Activated gamma-delta T cell treated with anti-CD3 and anti-CD28 coated beads, Interleukin-2, amount 50 U/mL, for 16 hours (primary cell): ENCODE measurements around the gene TRAP1.

ENCODE experiments used
- DNase-seq: peaks from one replicate; pipeline ENCODE4 v3.0.0-alpha.2; 2020; ENCODE audit warnings: low read depth

Gene TRAP1

DNA sequence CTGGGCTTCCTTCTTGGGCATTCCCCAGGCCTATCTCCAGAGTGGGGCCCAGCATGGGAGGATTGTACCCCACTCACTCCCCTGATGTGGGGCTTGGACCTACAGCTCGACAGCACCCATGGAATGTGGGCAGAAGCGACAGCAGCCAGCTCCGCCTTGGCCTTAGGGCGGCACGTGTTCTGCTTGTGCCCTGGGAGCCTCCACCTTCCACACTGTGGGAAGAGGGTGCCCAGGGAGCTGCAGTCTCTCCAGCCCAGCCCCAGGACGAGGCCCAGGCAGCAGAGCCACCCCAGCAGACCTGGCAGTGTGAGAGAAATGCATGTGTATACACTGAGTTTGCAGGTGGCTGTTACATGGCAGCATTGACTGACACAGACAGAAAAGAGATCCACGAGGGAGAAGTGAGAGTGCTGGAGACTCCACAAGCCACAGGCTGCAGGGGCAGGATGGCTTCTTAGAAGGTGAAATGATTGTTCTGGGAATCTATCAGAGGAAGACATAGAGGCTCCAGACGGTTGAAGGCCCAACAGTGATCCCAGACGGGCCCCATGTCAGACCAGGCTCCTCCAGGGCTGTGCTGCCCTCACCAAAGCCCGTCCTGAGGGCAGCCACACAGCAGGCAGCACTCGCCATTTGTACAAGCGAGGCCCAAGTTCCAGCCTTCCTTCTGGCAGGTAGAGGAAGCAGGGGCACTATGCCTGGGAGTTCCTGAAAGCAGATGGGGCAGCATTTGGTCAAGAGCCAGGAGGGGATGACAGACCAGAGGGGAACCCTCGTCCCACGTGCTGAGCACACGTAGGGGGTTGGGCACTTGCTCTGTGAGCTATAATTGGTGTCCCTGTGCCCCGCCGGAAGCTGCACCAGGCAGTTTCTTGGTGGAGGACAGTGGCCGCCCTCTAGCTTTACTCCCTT is 65.6 kb downstream of the TRAP1 start:
- no peak for DNase-seq

DNA sequence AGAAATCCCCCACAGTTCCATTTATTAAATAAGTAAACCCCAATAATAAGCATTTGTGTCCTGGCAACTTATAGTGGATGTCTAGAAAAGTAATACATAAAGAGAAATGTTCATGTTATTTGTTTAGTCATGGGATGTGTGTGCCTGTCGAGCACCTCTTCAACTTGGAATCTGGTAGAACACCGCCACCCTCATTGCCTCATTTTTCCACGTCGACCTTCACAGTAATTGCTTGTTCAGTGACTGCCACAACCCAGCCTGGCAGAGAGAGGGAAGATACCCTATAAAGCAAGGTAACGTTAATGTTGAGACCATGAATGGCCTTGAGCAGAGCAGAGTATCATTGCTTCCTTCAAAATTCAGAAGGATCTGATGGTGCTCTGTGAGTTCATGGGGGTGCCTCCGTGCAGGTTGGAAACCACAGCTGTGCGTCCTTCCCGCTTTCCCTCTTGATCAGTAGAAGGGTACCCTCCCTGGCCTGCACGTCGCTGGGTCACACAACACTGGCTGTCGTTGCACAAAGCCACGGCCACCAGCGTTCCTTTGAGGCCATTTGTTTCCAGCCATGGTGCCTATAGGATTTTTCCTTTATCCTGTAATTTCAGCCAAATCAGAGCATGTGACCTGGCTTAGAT is 66.6 kb downstream of the TRAP1 start:
- no peak for DNase-seq

DNA sequence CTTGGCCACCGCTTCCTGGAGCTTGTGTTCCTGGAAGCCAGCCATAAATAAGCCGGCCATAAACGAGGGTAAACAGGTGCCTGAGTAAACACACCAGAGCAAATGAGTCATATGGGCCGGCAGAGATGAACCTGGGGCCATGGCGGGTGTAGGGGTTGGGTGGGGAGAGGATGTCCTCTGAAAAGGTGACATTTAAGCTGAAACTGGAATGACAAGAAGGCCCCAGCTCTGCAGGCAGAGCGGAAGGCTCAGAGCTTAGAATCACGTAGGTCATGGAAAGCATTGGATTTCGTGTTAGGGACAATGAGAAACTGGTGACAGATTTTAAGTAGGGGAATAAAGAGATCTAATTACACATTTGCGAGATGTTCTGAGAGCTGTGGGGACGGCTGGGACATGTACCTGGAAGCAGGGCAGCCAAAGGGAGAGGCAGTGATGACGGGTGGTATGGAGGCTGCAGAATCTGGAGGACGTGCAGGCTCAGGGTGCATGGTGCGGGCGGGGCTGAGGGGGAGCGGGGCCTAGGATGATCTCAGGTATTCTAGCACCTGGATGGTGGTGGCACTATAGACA is 70.9 kb downstream of the TRAP1 start:
- DNase-seq = no peak

DNA sequence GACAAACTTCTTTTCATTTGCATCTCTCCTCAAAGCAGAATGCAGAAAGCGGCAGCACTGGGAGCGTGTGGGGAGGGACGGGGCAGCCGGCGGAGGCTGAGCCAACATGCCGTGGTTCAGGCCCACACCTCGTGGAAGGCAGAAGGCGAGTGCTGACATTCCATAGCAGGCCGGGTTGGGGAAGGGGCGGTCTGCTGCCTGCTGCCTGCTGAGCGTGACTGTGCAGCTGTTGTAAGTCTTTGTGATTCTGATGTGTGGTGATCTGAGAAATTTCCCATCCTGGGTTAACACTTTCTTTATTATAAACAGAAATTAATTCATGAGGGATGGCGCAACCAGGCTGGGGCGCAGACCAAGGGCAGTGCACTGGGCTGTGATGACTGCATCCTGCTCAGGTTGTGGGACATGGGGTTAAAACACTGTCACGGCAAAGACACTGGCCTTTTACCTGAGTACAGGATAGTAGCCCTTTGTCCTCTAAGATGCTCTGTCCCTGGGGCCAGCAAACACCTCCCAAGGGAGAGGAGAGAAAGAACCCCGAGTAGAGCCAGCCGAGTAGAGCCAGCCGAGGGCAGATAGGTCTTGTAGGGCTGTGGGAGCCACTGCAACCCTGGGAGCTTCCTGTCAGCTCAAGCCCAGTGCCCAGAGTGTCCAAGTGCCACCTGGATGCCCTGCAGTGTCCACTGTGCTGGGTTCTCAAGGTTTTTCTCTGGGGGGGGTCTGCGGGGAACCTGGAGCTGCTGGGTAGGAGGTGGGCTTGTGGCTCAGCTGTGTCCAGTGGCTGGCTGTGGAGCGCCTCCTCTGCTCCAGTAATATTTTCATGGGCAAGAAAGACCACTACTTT is 71.6 kb downstream of the TRAP1 start:
- no peak for DNase-seq

DNA sequence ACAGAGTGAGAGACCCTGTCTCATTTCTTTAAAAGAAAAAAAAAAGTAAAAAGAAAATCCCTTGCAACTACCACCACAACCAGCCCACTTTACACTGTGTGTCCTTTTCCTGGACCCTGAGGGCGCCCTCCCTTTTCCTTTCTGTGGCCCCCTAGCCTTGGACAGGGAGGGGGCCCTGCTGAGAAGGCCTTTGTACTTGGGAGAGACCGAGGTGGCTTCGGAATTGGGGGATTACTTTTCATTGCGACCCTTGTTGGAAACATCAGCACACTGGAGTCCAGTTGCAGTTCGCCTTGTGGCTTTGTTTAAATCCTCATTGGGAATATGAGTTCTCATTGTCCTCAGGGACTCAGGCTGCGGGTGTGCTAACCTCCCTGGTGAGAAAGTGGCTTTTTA is 72.2 kb downstream of the TRAP1 start:
- no peak for DNase-seq

DNA sequence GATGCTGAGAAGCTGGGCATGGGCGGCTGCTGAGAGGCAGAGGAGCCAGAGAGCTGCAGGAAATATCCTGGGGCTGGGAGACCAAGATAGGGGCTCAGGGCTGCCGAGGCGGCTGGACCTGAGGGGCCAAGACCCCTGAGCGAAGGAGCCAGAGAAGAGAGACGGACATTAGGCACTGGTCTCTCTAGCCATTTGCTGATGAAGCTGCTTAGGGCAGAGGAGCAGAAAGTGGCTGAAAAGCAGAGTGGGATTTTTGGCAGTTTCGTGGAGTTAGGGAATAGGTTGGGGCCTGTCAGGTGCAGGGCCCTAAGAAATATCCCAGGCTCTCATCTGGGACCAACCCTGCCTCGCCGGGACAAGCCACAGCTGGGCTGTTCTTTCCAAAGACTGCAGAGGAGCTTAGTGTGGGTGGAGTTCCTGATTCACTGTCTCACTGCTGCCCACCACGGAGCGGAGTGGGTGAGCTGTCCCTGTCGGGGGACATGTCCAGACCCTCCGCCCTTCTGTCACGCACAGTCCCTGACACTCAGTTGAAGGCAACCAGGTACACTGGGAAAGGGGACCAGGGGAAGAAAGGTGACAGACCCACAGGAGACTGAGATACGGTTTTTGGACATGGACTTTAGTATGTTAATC is 74.1 kb downstream of the TRAP1 start:
- DNase-seq = no peak

DNA sequence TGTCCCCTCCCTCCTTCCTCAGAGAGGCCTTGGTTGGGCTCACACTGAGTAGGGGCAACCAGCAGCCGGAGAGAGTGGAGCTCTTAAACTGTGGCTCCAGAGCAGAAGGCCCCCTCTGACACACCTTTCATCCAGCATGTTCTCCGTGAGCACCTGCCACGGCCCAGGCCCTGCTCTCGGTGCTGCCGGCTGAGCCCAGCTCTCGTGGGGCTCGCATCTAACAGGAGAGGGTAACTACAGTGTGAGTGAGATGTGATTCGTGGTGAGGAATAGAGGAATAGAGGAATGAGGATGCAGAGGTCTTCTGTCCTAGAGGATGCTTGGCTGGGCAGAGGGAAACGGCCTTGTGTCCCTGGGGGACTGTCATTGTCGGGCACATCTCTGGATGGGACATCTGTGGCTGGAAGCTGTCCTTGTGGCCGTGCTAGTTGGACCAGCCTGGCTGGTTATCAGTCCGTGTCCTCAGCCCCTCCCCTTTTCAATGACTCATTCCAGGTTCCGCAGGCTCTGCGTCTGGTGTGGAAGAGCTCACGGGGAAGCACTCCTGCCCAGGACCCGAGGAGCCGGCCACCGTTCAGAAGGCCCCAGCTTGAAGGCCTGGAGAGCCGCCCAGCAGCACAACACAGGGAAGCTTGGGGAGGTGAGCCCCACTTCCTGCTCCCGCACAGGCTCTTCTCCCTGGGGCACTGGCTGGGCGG is 74.8 kb downstream of the TRAP1 start:
- no peak for DNase-seq

DNA sequence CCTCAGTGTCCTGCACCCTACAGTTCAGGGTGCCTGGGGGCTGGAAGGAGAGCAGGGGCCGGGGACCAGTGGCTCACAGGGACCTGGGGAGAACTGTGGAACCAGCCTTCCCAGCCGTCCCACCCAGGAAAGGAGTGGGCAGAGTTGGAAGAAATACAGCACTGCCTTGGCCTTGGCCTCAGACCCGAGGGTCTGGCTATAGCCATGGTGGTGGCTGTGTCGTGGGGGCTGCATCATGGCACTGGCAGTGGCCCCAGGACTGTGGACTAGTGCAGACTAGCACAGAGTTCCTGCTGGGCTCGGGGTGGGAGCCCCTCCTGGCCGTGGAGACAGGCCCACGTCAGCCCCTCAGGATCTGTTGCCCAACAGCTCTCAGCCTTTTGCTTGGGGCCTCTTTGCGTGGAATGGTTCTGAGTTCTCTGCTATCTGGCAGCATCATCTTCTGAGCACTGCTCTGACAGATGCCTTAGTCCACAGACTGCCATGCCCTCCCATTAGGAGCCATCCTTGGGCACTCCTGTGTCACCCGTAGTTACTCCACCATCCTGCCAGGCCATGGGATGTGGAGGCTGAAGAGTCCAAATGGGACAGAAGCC is 75.4 kb downstream of the TRAP1 start:
- no peak for DNase-seq

DNA sequence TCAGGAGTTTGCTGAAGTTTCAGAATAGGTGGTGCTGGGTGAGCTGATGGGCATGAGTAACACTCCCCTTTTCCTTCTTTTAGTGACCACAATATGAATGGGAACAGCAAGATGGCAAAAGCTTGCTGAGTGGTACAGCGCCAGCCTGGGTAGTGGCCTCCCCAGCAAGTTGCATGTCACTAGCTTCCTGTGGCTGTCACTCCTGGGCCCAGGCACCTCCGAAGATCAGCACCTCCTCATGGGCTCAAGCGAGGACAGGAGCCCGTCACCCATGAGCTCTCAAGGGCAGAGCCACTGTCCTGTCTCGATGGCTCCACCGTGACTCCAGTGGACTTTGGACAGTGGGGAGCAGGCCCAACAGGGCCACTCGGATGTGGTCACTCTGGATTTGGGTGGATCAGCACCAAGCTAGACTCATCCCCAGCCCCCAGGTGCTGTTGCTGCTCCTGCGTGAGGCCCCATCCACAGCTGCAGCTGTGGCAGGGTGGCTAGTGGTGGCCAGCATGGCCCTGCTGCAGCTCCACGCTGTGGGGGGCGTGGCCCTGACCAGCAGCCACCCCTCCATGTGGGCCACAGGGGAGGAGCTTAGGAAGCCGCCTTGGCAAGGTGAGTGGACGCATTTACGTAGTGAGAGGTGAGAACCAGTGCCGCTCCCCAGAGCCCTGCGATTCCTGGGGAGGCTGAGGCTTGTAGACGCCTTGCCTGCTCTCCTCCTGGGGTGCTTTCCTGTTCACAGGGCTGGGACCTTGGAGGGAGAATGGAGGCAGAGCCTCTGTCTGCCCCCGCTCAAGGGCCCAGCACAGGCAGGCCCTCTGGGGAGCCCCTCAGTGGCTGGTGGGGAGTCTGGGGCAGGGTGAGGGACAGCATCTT is 76.5 kb downstream of the TRAP1 start:
- no peak for DNase-seq

DNA sequence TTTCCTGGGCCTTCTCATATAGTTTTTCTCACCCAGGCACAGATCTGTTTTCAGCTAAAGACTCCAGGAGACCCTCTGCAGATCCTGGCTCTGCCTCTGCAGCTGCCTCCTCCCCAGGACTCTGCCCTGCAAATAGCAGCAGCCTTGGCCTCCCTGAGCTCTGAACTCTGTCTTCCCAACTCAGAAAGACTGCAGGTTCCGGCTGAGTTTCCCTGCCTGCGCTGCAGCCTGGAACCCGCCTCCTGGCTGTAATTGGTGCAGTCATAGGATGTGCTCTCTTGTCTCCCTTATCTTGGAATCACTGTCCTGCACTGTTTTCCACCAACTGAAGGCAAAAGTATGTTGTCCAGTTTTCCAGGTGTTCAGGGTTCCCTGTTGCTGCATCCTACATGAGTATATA is 77.1 kb downstream of the TRAP1 start:
- DNase-seq = no peak

DNA sequence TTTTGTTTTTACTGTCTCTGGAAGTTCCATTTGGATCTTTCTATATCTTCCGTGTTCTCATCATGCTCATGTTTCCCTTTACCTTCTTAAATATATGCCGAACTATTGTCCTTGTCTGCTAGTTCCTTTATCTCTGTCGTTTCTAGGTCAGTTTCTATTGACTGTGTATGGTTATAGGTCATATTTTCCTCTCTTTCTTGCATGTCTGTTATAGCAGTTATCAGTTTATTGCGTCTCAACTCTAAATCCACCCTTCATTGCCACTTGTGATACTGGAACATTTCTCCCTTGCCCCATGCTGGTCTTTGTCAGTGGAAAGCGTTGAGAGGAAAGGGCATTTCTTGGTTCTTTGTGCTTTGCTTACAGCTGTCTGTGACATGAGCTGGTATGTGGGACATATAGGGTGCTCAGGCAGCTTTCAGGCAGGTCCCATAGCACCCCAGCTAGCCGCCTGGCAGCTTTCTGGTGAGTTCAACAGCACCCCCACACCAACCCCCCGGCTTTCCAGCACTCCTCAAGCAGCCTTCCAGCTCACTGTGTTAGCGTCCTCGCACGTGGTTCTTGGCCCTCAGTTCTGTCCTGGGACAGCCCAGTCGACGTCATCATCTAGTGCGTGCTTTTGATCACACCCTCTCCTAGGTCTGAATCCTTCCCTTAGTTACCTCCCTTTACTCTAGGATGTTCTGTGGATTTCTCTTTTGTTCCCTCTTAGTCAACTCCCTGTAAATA is 78.2 kb downstream of the TRAP1 start:
- no peak for DNase-seq

DNA sequence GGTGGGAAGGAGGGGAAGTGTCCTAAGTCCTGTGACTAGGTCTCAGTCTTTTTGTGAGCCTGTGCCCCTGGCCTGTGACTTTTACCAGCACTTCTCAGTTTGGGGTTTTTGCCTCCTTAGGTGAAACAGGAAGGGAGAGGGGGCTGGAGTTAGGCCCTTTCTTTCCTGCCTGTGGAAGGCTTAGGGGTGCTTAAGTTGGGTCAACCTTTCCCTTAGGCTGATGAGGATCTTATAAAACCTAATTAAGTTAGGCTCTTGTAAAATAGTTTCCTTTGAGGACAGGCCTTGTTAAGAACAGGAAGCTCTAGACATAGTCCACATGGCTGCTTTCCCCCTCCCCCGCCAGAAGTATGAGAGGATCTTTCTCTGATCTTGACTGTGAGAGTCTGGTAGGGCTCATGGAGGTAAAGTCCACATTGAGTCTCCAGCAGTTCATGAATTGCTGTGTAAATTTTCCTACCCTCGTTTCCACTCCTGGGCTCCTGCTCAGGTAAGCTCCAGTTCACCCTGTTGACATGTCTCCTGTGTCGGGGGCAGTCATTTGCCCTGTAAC is 79.9 kb downstream of the TRAP1 start:
- no peak for DNase-seq

DNA sequence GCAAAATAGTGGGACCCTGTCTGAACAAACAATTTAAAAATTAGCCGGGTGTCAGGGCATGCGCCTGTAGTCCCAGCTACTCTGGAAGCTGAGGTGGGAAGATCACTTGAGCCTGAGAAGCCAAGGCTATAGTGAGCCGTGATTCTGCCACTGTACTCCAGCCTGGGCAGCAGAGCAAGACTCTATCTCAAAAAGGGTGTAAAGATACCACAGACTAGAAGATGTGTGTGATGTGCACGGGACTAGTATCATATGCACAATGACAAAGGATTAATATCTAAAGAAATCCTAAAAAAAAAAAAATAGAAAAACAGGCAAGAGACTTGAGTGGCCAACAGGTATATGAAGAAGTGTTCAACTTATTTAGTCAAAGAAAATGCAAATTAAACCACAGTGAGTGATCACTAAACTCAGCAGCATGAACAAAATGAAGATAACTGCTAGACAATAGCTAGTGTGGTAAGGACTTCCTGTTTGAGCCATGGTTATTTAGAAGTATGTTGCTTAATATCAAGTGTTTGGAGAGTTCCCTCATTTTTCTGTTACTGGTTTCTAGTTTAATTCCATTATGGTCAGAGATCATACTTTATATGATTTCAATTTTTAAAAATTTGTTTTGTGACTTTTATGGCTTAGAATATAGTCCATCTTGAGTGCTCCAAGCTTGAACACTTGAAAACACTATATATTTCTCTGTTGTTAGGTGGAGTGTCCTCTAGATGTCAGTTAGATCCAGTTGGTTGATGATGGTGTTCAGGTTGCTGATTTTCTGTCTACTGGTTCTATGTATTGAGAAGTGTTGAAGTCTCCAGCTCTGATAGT is 91.2 kb downstream of the TRAP1 start:
- no peak for DNase-seq

DNA sequence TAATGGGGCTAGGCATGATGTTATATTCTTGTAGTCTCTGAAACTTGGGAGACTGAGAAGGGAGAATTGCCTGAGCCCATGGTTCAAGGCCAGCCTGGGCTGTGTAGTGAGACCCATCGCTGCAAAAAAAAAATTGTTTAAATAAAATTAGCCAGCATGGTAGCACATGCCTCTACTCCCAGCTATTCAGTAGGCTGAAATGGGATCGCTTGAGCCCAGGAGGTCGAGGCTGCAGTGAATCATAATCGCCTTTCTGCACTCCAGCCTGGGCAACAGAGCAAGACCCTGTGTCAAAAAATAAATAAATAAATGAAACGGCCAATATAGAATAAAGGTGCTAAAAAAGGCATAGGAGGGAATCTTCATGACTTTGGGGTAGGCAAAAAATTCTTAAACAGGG is 92.0 kb downstream of the TRAP1 start:
- DNase-seq = no peak

DNA sequence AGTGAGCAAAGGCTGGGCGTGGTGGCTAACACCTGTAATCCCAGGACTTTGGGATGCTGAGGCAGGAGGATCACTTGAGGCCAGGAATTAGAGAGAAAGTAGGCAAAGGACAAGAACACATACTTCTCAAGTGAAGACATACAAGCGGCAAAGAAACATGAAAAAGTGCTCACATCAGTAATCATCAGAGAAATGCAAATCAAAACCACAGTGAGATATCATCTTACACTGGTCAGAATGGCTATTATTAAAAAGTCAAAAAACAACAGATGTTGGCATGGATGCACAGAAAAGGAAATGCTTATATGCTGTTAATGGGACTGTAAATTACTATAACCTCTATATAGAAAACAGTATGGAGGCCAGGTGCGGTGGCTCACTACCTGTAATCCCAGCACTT is 93.7 kb downstream of the TRAP1 start:
- no peak for DNase-seq

DNA sequence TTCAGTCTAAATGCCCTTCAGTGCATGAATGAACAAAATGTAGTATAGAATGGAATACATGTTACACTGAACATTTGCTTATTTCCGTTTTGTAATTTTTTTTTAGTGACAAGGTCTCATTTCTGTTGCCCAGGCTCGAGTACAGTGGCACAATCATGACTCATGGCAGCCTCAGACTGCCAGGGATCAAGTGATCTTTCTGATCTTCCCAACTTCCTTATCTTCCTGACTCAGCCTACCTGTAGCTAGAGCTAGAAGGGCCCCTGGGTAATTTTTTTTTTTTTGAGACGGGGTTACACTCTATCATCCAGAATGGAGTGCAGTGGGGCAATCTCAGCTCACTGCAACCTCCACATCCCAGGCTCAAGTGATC is 98.6 kb downstream of the TRAP1 start:
- DNase-seq = no peak

DNA sequence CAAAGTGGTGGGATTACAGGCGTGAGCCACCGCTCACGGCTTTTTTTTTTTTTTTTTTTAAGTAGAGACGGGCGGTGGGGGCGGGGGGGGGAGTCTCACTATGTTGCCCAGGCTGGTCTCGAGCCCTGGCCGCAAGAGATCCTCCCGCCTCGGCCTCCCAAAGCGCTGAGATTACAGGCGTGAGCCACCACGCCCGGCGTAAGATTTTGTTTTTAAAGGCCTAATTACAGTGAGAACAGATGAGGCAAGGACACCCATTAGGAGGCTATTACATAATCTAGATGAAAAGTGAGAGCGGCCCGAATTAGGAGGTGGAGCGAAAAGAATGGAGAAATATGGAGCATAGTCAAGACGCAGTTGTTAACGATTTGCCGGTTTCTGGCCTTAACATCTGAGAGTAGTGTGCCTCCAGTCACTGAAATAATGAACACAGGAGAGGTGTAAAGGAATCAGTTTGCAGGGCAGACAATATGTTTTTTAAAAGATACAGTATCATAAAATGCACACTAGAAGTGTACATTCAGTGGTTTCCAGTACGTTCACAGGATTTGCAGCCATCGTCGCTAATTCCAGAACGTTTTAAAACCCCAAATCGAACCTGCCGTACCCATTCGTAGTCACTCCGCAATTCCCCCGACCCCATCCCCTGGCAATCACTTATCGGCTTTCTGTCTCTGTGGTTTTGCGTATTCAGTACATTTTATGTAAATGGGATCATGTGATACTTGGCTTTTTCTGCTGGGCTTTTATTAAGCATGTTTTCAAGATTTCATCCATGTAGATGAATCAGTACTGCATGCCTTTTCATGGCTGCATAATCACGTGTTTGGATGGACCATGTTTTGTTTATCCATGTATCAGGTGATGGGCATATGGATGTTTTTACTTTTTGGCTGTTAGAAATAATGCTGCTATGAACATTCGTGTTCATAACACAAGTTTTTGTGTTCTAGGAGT is 104.5 kb downstream of the TRAP1 start:
- no peak for DNase-seq
